HG02610 (cell line): ENCODE data around the gene KCTD16.

ENCODE experiments used
- ATAC-seq: cut with Tn5 transposase; IDR thresholded peaks from one replicate; pipeline ENCODE4 v1.9.1; 2021; ENCODE audit warnings: mild to moderate bottlenecking, moderate library complexity; ENCODE audit not compliant: unreplicated experiment

KCTD16 gene

DNA sequence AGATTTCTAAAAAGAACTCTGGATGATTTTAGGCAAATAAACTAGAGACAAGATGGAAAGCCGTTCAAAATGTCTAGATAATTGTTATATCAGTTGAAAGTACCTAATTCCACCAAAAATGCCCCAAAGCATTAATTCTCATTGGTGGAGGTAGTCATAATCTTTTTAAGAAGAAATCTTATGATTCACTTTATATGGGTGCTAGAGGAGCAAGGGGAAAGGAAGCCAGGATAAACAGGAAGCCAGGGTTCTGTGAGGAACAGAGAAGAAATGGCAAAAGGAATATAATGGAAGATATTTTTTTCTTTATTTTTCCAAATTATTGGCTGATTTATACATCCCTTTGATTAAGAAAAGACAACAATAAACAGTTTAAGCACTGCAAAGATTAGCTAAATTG lies 8.0 kb upstream of the KCTD16 start:
- ATAC-seq = no peak

DNA sequence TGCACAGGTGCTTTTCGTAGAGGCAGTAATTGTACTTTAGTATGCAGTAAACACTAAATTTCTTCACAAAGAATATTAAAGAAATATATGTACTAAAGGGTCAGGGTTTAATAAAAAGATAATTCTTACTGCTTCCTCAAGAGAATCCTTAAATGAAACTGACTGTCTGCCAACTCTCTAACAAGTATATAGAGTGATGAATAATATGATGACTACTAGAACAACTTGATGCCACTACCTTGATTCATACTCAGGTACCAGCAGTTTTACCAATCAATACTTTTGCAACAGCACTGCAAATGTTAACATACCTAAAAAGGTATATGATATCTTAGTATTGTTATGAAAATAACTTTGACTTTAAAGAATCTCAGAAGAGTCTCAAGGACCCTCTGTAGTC lies 4.0 kb upstream of the KCTD16 start:
- ATAC-seq = no peak

DNA sequence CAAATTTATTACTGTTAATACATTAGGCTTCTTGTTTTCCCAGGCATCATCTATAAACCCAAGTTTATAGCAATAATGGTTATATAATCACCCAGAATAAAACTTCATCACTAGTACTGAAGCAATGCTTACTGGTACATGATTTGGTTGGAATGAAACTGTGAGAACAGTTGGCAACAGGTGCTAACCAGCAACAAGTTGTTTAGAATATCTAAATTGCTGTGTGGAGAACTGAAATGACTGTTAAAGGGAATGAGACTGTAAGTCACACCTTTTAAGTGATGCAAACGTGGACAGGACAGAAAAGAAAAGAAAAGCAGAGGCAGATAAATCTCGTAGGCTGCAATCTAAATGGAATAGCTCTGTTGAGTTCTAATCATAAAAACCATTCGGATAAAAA lies 2.7 kb upstream of the KCTD16 start:
- no peak for ATAC-seq

DNA sequence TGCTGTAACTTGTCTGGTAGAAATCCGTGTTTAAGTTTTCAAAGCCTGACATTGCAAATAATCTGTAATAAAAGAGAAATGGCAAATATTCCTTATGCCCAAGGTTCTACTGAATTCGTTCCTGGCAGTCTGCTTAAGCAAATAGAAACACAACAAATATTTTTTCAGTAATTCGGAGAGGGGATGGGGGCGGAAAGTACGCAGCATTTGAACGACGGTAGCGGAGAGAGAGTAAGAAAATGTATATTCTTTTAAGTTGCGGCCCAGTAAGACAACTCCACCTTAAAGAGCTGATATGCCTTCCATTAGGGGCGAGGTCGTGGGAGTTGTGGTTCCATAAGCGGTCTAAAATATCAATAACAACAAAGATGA lies 783 bp upstream of the KCTD16 start:
- ATAC-seq = no peak

DNA sequence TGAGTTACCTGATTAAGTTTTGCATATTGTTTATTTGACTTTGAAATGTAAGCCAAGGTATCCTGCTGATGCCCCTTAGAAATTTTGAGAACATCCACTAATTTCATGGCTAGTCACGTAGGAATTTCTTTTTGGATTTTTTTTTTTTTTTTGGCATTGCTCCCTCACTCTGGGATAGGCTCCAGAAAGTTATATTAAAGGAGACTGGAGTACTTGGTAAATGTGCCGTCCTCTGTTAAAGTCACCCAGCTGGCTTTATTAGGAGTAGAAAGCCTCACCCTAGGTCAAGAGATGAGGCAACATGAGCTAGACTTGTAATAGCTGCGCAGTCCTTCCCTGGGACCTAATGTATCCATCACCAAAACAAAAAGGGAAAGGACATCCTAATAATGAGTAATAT lies 3.1 kb downstream of the KCTD16 start:
- no peak for ATAC-seq

DNA sequence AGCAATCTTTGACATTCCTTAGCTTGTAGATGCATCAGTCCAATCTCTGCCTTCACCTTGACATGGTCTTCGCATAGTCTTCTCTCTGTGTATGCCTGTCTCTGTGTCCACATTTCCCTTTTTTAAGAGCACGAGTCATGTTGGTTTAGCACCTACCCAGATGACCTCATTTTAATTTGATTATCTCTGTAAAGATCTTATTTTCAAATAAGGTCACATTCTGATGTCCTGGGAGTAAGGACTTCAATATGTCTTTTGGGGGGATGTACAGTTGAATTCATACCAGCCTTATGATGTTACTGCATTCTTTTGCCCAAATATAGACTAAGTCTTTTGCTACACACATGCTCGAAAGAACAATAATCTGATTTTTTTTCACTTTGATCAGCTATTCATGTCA lies 6.9 kb downstream of the KCTD16 start:
- no peak for ATAC-seq

DNA sequence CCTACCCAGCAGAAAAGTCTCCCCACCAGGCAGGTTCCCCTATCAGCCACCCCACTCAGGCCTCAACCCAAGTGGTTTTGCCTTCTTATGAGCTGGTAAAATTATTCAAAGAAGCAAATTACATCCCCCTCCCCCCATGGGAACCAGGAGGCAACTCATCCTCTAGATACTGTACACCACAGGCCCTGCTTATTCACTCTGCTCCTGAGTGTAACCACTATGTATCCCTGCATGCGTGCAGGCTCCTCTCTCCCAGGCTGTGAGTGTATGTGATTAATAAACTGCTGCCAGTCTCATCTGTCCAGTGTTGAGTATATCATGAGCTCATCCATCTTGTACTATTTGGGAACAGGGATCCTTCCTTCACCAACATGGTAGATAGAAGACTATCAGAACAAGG lies 8.6 kb downstream of the KCTD16 start:
- ATAC-seq = no peak

DNA sequence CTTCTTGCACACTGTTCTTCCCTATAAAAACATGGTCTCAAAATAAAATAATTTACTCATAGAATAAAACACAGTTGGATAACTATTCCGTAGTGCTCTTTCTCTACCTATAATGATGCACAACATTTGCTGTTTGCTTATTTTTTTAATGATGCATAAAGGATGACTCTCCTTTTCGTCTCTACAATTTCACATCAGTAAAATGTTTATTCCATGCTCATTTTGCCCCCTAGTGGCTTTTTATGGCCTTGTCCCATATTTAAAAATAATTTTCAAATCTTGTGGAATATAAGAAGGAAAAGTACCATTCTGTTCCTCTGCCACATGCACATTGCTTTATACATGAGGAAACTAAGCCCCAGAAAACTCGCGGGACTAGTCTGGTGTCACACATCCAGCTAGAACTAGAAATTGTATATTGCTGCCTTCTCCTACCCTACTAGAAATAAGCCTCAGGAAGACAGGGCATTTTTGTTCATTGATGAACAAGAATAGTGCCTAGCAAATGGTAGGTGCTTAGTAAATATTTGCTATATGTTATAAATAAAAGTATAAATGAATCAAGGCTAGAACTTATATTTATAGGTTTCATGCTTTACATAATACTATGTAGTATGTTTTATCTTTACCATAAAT lies 12.7 kb downstream of the KCTD16 start:
- no peak for ATAC-seq

DNA sequence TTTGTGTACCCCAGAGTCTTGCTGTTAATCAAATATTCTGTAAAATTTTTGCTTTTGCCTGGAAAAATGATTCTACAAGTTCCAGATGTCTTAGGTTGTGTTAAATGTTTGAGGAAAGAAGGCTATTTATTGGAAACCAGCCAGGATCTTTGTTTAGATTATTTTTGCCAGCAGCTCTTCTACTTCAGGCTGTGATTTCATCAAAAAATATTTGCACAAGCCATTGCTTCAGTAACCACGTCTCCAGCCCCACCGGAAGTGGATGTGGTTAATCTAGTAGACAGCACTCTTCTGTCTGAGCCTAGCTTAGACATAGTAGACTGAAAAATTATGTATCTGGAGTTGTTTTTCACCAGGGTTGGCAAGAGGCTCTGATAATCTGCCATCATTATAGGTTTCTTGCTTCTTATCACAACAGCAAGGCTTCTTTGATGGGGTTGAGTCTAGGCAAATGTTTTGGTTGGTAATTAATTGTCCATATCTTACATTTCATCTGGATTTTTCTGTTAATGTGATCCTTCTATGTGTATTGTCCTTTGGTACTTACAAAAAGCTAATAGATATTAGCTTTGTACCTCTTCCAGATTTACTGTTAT lies 17.1 kb downstream of the KCTD16 start:
- peak; percentile 85 for ATAC-seq

DNA sequence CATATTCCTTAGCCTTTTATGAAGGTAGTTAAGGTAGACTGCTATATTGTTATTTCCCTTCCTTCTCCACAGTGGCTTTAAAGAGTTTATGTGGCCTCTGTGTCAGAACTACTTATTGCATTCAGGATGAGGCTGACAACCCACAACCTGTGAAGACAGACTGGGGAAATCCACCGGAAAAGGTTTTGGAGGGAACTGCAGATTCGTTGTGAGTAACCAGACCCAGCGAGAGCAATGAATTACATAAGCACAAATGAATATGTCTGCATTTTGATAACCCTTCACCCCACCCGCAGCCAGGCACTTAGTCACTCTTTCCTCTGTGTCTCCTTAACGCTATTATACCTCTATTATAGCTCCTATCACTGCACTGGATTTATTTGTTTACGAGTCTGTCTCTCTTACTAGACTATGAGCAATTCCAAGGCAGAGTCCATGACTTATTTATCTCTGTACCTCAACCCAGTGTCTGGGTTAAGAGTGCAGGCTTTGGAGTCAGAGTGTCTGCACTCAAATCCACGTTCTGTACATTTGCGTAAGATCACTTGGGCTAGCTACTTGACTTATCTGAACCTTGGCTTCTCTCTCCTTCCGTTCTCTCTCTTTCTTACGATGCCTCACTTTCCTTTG lies 19.2 kb downstream of the KCTD16 start:
- ATAC-seq = no peak

DNA sequence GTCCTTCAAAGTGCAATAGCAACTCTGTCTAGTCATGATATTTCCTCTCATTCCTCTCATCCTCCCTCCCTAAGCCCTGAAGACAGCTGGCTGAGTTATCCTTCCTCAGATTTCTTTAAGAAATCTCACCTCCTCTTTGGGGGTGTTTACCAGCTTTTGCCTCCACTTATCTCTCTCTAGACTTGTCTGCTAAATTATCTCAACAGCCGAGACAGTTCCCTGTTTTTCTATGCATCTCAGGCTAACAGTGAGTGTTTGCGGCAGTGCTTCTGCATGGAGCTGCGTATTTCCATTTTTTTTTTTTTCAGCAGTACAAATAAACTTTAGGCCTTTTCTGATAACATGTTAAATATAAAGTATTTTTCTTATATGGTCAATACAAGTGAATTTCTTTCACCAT lies 20.9 kb downstream of the KCTD16 start:
- no peak for ATAC-seq

DNA sequence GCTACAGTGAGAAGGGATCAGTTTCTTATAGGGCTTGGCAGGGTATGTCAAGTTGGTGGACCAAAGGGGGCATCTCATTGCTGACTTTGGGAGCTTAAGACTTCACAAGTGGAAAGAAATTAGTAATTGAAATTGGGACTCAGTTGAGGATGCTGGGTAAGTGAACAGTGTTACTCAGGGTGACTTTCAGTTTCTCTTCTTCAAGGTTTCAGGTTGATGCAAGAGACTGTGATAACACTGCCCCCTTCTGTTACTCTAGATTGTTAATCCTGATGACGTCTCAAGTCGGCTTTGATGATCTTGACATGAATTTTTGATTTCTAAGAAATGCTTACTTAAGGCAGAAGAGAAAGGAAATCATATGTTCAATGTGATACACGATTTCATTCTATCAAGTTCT lies 21.3 kb downstream of the KCTD16 start:
- ATAC-seq = peak; percentile 97

DNA sequence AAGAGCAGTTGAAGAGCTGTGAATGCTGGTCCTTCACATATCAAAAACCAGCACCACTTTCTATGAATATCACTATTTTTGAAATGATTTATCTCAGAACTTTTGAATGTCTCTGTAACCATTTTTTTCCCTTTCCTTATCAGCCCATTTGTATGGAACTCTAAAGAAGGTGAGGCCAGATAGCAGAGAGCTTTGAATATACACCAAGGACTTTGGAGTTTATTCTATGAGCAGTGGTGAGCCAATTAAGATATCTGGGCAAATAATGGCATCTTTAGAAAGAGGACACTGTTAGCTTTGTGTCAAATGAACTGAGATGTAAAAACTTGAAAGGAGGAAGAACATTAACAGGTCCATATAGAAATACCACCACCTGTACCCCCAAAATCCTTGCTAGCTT lies 22.0 kb downstream of the KCTD16 start:
- ATAC-seq = no peak

DNA sequence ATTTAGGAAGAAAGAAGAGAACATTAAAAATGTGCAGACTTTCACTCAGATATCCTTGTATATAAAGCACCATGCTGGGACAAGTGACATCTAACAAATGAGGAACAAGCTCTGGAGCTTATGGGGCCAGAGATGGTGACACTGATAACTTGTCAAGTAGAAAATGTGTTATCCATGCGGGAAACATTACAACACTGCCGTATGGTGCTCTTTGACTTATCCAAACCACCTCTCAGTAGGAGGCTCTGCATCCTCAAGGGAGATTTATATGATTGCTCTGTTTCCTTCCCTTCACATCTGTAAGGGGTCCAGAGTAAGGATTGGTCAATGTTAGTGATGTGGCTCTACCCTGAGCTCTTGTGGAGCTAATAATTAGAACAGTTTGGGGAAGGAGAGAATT lies 23.5 kb downstream of the KCTD16 start:
- ATAC-seq = no peak

DNA sequence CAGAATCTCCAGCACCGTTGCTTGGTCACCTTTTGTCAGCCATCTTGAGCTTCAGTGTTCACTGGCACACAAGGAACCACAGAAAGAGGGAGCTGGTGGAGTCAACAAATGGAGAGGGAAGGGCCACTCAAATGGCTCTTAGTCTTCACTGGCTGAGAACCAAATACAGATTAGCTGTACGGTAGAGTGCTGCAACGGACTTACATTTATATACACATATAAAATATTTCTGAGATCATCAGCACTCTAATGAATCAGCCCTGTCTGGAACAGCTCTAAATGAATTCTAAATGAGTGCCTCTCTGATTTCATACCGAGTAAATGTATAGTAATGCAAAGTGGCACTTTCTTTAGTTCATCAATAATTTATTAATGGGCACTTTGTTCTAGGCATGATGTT lies 24.8 kb downstream of the KCTD16 start:
- ATAC-seq = no peak

DNA sequence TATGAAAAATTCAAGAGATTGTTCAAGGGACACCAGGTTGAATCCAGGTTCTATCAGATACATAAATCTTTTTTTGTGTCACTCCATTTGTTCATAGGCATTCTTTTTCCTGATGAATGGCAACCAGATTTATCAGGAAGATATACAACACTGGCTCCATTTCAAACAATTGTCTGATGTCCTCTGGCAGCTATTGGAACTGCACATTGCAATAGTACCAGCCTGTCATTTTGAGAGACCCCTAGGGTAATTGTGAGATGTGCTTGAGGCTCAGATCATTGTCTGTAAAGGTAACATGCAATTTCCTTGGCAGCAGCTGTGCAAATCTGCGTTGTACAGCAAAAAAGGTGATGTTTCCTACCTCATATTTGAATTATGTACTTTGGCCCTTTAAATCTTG lies 25.9 kb downstream of the KCTD16 start:
- ATAC-seq = no peak

DNA sequence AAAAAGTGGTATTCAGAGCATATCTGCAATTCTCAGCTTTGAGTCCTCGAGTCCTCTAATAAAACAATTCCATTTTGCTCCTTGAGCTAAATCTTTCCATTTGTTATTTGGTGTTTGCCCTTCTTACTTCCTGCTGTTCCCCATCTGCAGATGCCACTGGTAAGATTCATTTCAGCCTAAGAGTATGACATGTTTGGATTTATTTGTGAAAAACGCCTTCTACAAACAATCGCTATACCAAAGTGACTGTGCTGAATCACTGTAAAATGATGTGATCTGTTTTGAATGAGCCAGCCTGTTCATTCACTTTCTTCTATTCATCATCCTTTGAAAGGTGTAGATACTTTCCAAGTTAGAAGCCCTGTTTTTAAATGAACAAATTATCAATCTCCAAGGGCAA lies 27.7 kb downstream of the KCTD16 start:
- no peak for ATAC-seq

DNA sequence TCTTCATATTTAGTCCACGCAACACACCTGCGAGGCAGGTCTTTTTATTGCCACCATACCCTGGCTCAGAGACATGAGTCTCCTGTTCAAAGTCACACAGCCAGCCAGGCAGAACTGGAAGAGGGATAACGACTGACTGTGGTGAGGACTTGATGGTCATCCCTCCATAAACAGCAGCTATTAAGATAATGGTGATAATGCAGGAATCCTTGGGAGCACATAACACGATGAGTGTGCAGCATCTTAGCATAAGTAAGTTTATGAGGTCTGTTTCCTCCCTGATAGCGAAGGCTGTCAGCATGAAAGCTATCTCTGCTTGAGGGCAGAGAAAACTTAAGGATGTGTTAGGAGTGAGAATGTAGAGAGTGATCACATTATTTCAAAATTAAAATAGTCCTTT lies 30.9 kb downstream of the KCTD16 start:
- no peak for ATAC-seq

DNA sequence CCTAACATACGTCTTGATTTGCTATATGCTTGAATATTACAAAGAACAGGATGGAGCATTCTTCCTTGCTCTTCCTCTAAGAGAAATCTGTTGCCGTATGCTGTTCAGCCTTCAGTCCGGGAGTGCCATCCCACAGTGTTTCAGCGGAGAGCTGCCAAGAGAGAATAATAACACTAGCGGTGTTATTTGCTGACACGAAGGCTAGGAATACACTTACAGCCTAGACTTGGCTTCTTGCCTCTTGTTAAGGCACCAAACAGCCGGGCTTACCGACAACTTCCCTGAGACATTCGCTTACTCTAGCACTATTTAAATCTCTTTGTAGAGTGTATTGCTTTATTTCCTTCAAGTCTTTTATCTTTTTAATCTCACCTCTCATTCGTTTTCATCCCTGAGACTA lies 31.4 kb downstream of the KCTD16 start:
- no peak for ATAC-seq

DNA sequence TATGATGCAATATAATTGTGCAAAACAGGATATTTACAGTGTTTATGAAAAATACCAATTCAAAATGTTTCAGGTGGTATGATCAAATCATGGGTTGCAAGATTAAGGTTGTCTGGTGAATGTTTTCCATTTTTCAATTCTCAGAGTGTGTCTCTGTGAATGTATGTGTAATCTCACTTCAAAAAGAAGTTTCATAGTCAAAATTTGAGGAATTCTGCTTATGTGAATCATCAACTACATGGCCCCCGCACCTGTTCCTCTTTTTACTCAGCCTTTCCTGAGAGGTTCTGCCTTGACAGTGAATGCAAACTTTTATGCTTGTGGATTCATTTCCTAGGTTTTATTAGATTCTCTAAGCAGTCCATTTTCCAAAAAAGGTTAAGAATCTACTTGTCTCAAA lies 32.1 kb downstream of the KCTD16 start:
- no peak for ATAC-seq

DNA sequence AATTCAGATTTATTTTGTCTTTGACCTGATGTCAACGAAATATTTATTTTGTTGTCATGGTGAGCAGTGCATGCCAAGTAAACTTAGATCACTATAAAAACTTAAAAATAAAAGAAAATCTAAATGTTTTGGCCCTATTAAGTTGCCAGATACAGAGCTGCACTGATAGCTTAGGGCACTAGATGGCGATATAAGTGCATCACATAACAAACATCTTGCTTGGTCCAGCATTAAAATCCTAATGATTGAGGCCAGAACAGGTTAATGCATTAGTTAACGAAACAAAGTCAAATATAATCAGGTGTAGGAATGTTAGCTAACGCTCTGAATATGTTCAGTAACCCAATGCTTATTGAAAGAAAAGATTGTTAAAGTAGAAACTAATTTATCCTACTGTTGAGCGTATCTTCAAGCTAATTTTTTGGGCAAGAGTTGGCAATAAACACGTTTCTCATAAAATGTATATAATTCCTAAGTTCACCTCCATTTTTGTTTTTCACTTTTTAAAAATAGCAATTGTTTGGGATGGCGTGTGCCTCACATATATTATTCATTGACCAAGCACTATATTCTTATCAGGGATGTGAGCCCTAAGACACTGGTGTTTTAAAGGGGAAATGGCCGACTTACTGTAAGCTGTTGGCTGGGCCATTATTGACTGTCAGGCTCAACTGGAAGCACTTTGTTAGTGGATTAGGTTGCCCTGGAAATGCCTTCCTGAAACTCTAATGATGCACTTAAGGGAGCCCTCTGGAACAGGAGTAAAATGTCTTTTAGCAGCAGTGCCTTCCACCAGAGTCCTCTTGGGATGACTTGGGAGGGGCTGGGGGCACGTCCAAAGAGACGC lies 33.3 kb downstream of the KCTD16 start:
- peak; percentile 79 for ATAC-seq

DNA sequence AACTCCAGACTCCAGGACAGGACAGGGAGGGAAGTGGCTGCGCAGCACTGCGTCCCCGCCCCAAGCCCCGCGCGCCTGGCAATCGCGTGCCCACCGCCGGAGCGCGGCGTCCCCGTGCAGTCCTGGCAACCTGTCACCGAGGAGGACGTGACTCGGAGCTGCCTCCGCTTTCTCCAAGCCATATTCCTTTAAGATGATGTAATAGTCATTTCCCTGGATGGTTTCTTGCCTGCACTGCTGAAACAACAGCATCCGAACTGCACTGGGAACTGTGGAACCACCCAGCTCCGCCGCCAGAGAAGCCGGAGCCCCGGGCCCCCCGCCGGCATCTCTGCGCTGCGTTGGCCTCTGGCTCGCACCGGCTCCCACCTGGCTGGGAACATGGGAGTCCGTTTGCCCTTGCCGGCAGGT lies 34.5 kb downstream of the KCTD16 start:
- ATAC-seq = no peak
